ENCODE measurements around the gene GAB2. TPM values are rescaled to one million over a fixed set of nuclear protein-coding genes. Genes with fewer than 3 reads are reported as not detected.

GAB2 gene
- total and polyA plus RNA-seq, 2 of the 13 experiments (the other 11 are each of a cell fraction or from before 2014, with no cell fraction given) = 4.1 to 8.6 TPM

GRCh38 chr11:78416285-78417174 lies 1.1 kb downstream of the GAB2 start (continued):
- TF ChIP-seq HES4 (CRISPR knock-in tag; IDR thresholded peaks at IDR 0.05; ENCODE audit: borderline replicate concordance) (no peak), NFRKB (IDR thresholded peaks at IDR 0.05) (no peak)

- peaks cover 41% of the 10 kb centered on the region for H3K4me1 ChIP-seq (ENCODE audit: insufficient read depth, low read length)
- no peaks in the 10 kb centered on the region for H3K27me3 ChIP-seq (ENCODE audit: control insufficient read depth in 1 of 2, insufficient read depth in 2 of 2, low read length in 2 of 2)
- intact Hi-C loops (cut with micrococcal nuclease; ENCODE audit: unreplicated experiment) = no loop called here
- FAIRE-seq (no peak), ATAC-seq (no peak), DNase-seq (ENCODE audit: low spot score) (no peak)
- no peak overlapping the region for H3K4me3 ChIP-seq (replicated peaks in 1 of 3; ENCODE audit: insufficient read depth in 1 of 3, low read depth in 2 of 3, low read length in 3 of 3)
- peak overlapping the region; percentile 6; the same call in 1 of the 2 replicates for H3K9ac ChIP-seq (ENCODE audit: insufficient read depth, low read depth, low read length)
- POLR2A ChIA-PET = interaction anchor here (0.8 to 1.3 kb wide), 2 partner anchors 152 to 187 kb away, joined by 3 to 4 read pairs; no protein-coding TSS in a partner anchor
- no TSS peak for BruUV-seq (replicated peaks)
- no peaks in the 10 kb centered on the region for H3K36me3 ChIP-seq (replicated peaks in 1 of 2; ENCODE audit: control insufficient read depth in 1 of 2, insufficient read depth in 2 of 2, low read length in 2 of 2)
- peak overlapping the region; percentile 91; the same call in 1 of the 2 replicates for H3K4me2 ChIP-seq (ENCODE audit: low read depth, low read length)
- 71% methylated on average over 4 of the region's 4 CpGs for WGBS (ENCODE audit: low lambda C conversion rate)
- CTCF ChIA-PET (ENCODE audit: low intra/inter-chr PET ratio, low total read pairs) = no interaction called here
- no peaks in the 10 kb centered on the region for H3K9me3 ChIP-seq (ENCODE audit: low read length)
- peaks cover 26% of the 10 kb centered on the region for H3K79me2 ChIP-seq (ENCODE audit: insufficient read depth, low read length)
- no peak overlapping the region for H2AFZ ChIP-seq (ENCODE audit: low read length)
- in situ Hi-C loops (cut with HindIII; ENCODE audit: extremely low pct_ligation_motif_present, low pct_unique_long_range_greater_than_20kb) = loop anchor here (5.0 kb wide), 1 partner anchor 188 kb away; no protein-coding TSS in a partner anchor
- H3K27ac ChIP-seq (ENCODE audit: extremely low read length, insufficient read depth, low read length) = peak overlapping the region; percentile 84
- no peaks in the 10 kb centered on the region for H4K20me1 ChIP-seq (ENCODE audit: insufficient read depth, low read length)
- TF ChIP-seq SP1 (IDR thresholded peaks at IDR 0.05) (no peak), SP1 (CRISPR knock-in tag; IDR thresholded peaks at IDR 0.05) (no peak)
Measured at GRCh38 chr11:78415338-78415737, 2.3 kb downstream of the GAB2 start.

- DNase-seq (ENCODE audit: low spot score) = no peak
- WGBS (ENCODE audit: low lambda C conversion rate) = 95% methylated on average over 14 of the region's 14 CpGs
- H3K4me2 ChIP-seq (ENCODE audit: low read depth, low read length) = no peak overlapping the region
- no peaks in the 10 kb centered on the region for H3K36me3 ChIP-seq (replicated peaks in 1 of 2; ENCODE audit: control insufficient read depth in 1 of 2, insufficient read depth in 2 of 2, low read length in 2 of 2)
- ATAC-seq = no peak
- H4K20me1 ChIP-seq (ENCODE audit: insufficient read depth, low read length) = no peaks in the 10 kb centered on the region
- H3K9me3 ChIP-seq (ENCODE audit: low read length) = no peaks in the 10 kb centered on the region
- in situ Hi-C loops (cut with HindIII; ENCODE audit: extremely low pct_ligation_motif_present, low pct_unique_long_range_greater_than_20kb) (loop anchor here (5.0 kb wide), 1 partner anchor 187 kb away; no protein-coding TSS in a partner anchor), intact Hi-C loops (cut with micrococcal nuclease; ENCODE audit: unreplicated experiment) (no loop called here)
- FAIRE-seq = no peak
- no peak overlapping the region for H2AFZ ChIP-seq (ENCODE audit: low read length)
- no peaks in the 10 kb centered on the region for H3K27me3 ChIP-seq (ENCODE audit: control insufficient read depth in 1 of 2, insufficient read depth in 2 of 2, low read length in 2 of 2)
- TF ChIP-seq ZNF329 (CRISPR knock-in tag; IDR thresholded peaks at IDR 0.05; ENCODE audit: low read depth) (no peak), ARID3A (IDR thresholded peaks at IDR 0.05; ENCODE audit: low read depth, low read length) (0 out of 2 replicates have a peak, but pooled peaks have one; percentile 54), SMC3 (IDR thresholded peaks at IDR 0.05; ENCODE audit: low read length) (no peak), ZNF253 (CRISPR knock-in tag; IDR thresholded peaks at IDR 0.05; ENCODE audit: borderline replicate concordance) (no peak)
- H3K4me1 ChIP-seq (ENCODE audit: insufficient read depth, low read length) = peaks cover 34% of the 10 kb centered on the region
- H3K27ac ChIP-seq (ENCODE audit: extremely low read length, insufficient read depth, low read length) = no peak overlapping the region
- H3K79me2 ChIP-seq (ENCODE audit: insufficient read depth, low read length) = peaks cover 26% of the 10 kb centered on the region
- no peak overlapping the region for H3K4me3 ChIP-seq (replicated peaks in 1 of 3; ENCODE audit: insufficient read depth in 1 of 3, low read depth in 2 of 3, low read length in 3 of 3)
- ChIA-PET CTCF (ENCODE audit: low intra/inter-chr PET ratio, low total read pairs) (no interaction called here), POLR2A (no interaction called here)
- H3K9ac ChIP-seq (ENCODE audit: insufficient read depth, low read depth, low read length) = no peak overlapping the region
- no TSS peak for BruUV-seq (replicated peaks)
Measured at GRCh38 chr11:78414321-78415051, 3.1 kb downstream of the GAB2 start.
